ENCODE results near the gene ZDHHC11B. TPM values are rescaled to one million over a fixed set of nuclear protein-coding genes. Genes with fewer than 3 reads are reported as not detected.
A peak's percentile ranks its signal among the peaks of the same experiment; 100 is the strongest.
"Not testable (repeated sequence)": the region's sequence is repeated elsewhere in the genome, so short reads cannot be mapped to it uniquely, and the experiment has no call there.

ZDHHC11B gene
- total and polyA plus RNA-seq, 5 donors = 6.6 to 49.2 (median 22.2) TPM

DNA sequence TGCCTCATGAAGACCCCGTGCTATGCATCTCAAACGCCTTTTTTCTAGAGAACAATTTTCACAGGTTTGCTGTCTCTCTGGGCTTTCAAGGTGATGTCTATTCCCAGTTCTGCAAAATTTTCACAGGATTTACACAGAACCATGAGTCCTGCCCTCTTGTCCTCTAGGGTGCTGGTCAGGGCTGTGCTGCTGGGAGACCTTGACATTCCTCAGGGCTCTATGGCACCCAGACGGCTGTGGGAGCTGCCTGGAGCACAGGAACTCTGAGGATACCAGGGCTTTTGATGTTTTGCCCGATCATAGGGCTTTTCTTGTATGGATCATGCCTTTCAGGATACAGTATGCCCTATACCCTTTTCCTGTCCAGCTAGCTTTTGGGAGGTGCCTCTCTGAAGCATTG lies 68.9 kb downstream of the ZDHHC11B start:
- WGBS = 91% methylated on average over 4 of the region's 4 CpGs
- intact Hi-C loops (cut with DNase I); H3K4me1 ChIP-seq (ENCODE audit: control insufficient read depth, insufficient read depth, low read length); DNase-seq; H3K4me3 ChIP-seq (ENCODE audit: low read length); H3K27ac ChIP-seq (ENCODE audit: low read length); H3K27me3 ChIP-seq (ENCODE audit: control insufficient read depth, insufficient read depth); H3K9me3 ChIP-seq (ENCODE audit: control insufficient read depth, low read length): not testable (repeated sequence)
- peak in 1 of 2 donors; percentile 25 for ATAC-seq

DNA sequence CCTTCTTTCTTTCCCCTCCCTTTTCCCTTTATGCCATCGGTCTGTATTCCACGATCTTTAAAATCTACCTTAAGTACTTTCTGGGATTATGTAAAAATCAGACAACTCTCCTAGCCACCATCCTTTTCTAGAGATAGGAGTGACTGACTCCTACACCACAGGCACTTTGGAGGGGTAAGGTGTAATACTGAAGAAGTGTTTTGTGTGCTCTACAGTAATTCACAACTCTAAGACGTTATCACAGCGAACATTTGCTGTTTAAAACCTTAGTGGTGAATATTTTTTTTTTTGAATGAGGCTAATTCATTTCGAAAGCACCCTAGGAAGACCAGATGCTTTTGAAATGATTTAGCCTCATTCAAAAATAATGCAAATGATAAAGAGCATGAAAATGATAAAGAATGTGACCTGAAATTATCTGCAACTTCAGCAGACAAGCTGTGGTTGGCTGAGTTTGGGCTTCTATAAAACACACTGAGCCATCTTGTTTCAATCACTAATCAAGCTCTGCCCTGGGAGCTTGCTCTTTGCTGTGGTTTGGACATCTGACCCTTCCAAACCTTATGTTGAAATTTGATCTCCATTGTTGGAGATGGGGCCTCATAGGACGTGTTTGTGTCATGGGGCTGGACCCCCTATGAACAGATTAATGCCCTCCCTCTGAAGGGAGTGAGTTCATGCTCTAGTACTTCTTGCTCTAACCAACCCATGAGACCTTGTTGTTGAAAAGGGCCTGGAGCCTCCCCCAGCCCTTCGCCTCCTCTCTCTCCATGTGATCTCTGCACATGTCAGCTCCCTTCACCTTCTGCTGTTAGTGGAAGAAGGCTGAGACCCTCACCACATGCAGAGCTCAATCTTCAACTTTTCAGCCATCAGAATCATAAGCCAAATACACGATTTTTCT lies 70.1 kb downstream of the ZDHHC11B start:
- WGBS = 56% methylated on average over 5 of the region's 8 CpGs
- H3K4me1 ChIP-seq (ENCODE audit: control insufficient read depth, insufficient read depth, low read length); ATAC-seq; H3K27me3 ChIP-seq (ENCODE audit: control insufficient read depth, insufficient read depth); H3K27ac ChIP-seq (ENCODE audit: low read length); H3K9me3 ChIP-seq (ENCODE audit: control insufficient read depth, low read length); DNase-seq; H3K4me3 ChIP-seq (ENCODE audit: low read length): not testable (repeated sequence)
- intact Hi-C loops (cut with DNase I) = loop anchor here in 1 of 4 donors (5.0 kb wide), 1 partner anchor 83 kb away; no protein-coding TSS in a partner anchor

DNA sequence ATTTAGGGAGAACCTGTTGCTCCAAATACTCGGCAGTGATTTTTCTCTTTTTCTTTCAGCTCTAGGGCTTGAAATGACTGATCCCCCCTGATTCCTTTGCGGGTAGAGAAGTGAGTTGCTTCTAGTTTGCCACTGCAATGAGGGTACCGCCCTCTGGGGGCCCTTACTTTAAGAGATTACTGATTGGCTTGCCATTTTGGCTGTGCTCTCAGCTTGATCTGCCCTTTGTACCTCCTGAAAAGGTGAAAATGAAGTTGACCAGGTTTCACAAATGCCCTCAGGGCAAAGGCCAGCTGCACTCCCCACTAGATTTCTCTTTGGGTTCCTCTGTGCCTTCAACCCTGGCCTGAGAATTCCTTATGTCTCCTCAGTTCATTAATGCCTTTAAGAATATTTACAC lies 70.8 kb downstream of the ZDHHC11B start:
- H3K4me1 ChIP-seq (ENCODE audit: control insufficient read depth, insufficient read depth, low read length); H3K9me3 ChIP-seq (ENCODE audit: control insufficient read depth, low read length); H3K27ac ChIP-seq (ENCODE audit: low read length); ATAC-seq; DNase-seq; H3K27me3 ChIP-seq (ENCODE audit: control insufficient read depth, insufficient read depth); H3K4me3 ChIP-seq (ENCODE audit: low read length): not testable (repeated sequence)
- intact Hi-C loops (cut with DNase I) = loop anchor here in 1 of 4 donors (5.0 kb wide), 1 partner anchor 84 kb away; no protein-coding TSS in a partner anchor
- 64% methylated on average over 2 of the region's 3 CpGs for WGBS

DNA sequence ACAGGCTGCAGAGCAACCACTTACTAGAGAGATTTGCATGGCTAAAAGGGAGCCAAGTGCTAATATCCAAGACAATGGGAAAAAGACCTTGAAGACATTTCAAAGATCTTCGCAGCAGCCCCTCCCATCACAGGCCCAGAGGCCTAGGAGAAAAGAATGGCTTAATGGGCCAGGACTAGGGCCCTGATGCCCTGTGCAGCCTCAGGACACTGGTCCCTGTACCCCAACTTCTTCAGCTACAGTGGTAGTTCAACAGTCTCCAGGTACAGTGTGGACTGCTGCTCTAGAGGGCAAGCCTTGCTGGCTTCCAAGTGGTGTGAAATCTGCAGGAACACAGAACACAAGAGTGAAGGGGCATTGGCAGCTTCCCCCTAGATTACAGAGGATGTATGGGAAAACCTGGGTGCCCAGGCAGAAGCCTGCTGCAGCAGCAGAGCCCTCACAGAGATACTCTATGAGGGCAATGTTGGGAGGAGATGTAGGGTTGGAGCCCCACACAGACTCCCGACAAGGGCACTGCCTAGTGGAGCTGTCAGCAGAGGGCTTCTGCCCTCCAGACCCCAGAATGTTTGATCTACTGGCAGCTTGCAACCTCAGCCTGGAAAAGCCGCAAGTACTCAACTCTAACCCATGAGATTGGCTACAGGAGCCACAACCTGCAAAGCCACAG lies 75.5 kb downstream of the ZDHHC11B start:
- ATAC-seq = peak in 1 of 2 donors; percentile 73
- WGBS = 92% methylated on average over 3 of the region's 3 CpGs
- intact Hi-C loops (cut with DNase I); H3K9me3 ChIP-seq (ENCODE audit: control insufficient read depth, low read length); H3K27me3 ChIP-seq (ENCODE audit: control insufficient read depth, insufficient read depth); H3K4me3 ChIP-seq (ENCODE audit: low read length); H3K27ac ChIP-seq (ENCODE audit: low read length); DNase-seq; H3K4me1 ChIP-seq (ENCODE audit: control insufficient read depth, insufficient read depth, low read length): not testable (repeated sequence)

DNA sequence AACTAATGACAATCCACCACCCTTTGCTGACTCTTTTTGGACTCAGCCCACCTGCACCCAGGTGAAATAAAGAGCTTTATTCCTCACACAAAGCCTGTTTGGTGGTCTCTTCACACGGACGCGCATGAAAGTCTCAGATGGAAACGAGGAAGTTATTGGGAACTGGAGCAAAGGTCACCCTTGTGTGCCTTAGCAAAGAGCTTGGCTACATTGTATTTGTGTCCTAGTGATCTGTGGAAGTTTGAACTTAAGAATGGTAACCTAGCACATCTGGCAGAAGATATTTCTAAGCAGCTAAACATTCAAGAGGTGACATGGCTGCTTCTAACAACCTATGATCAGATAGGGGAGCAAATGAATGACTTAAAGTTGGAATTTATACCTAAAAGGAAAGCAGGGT lies 76.2 kb downstream of the ZDHHC11B start:
- ATAC-seq = peak in 1 of 2 donors; percentile 15
- H3K27ac ChIP-seq (ENCODE audit: low read length); H3K9me3 ChIP-seq (ENCODE audit: control insufficient read depth, low read length); H3K4me1 ChIP-seq (ENCODE audit: control insufficient read depth, insufficient read depth, low read length); intact Hi-C loops (cut with DNase I); H3K27me3 ChIP-seq (ENCODE audit: control insufficient read depth, insufficient read depth); H3K4me3 ChIP-seq (ENCODE audit: low read length); DNase-seq: not testable (repeated sequence)
- 88% methylated on average over 4 of the region's 4 CpGs for WGBS

DNA sequence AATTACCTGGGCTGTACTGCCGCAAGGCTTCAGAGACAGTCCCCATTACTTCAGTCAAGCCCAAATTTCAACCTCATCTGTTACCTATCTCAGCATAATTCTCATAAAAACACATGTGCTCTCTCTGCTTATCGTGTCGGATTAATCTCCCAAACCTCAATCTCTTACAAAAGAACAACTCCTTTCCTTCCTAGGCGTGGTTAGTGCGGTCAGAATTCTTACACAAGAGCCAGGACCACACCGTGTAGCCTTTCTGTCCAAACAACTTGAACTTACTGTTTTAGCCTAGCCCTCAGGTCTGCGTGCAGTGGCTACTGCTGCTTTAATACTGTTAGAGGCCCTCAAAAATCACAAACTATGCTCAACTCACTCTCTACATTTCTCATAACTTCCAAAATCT lies 78.4 kb downstream of the ZDHHC11B start:
- DNase-seq; H3K4me3 ChIP-seq (ENCODE audit: low read length); H3K4me1 ChIP-seq (ENCODE audit: control insufficient read depth, insufficient read depth, low read length); ATAC-seq; H3K27me3 ChIP-seq (ENCODE audit: control insufficient read depth, insufficient read depth); intact Hi-C loops (cut with DNase I); H3K9me3 ChIP-seq (ENCODE audit: control insufficient read depth, low read length); H3K27ac ChIP-seq (ENCODE audit: low read length): not testable (repeated sequence)
- WGBS = 74% methylated on average over 7 of the region's 7 CpGs

DNA sequence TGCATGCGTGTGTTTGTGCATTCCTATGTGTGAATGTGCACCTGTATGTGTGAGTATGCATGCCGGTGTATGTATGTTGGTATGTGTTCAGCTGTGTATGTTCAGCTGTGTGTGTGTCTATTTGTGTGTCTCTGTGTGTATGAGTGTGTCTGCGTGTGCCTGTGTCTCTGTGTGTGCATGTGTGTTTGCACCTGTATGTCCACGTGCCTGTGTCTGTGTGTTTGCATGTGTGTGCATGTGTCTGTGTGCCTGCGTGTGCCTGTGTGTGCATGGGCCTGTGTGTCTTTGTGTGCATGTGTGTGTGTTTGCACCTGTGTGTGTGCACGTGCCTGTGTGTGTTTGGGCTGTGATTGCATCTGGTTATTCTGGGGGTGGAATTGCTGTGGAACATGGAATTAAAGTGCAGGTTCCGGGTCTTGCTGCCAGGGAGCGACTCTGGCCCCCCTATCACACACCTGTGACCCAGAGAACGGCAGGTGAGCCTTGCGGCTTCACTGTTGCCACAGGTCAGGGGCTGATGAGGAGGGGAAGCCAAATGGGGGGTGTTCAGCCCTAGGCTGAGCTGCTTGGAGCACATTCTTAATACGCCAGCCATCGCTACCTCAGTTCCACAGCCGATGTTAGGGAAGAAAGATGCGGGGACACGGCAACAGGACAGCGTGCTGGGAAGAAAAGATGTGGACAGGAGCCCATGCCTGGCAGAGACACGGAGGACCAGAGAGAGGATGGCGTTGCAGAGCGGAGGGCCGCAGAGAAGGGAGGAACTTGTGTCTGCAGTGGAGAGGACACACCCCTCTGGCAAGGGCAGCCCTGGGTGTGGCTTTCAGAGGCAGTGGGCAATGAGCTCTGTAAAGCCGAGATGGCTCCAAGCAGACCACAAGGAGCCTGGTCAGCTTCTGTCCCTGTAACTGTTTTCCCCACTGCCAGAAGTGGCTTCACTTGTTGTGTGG lies 87.5 kb downstream of the ZDHHC11B start:
- intact Hi-C loops (cut with DNase I) = loop anchor here in 2 of 4 donors (5.0 to 10.0 kb wide), 2 partner anchors 88 to 90 kb away; partner anchors contain the start of gene ZDHHC11B (in 1 of the 2)
- H3K4me1 ChIP-seq (ENCODE audit: control insufficient read depth, insufficient read depth, low read length); H3K27ac ChIP-seq (ENCODE audit: low read length); H3K9me3 ChIP-seq (ENCODE audit: control insufficient read depth, low read length); H3K27me3 ChIP-seq (ENCODE audit: control insufficient read depth, insufficient read depth); ATAC-seq; H3K4me3 ChIP-seq (ENCODE audit: low read length): not testable (repeated sequence)
- 82% methylated on average over 16 of the region's 21 CpGs for WGBS
- DNase-seq = peak in 2 of 3 donors; percentile 54 to 68

DNA sequence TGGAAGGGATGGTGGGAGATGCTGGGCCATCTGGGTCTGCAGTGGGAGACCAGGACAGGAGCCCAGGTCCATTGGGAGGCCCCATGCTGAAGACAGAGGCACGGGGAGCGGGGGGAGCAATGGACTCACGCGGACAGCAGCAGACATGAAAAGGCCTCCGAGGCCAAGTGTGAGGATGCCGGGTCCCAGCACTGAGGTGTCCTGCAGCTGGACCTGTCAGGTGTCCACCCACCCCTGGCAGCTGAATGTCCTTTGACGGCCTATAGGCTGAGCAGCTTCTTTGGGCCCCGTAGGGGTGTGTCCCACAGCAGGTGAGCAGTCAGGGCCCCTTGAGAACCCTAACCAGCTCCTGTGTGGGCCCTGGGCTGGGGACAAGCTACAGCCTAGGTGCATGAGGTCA lies 88.3 kb downstream of the ZDHHC11B start:
- ATAC-seq; H3K9me3 ChIP-seq (ENCODE audit: control insufficient read depth, low read length); H3K27ac ChIP-seq (ENCODE audit: low read length); H3K4me3 ChIP-seq (ENCODE audit: low read length); H3K4me1 ChIP-seq (ENCODE audit: control insufficient read depth, insufficient read depth, low read length); H3K27me3 ChIP-seq (ENCODE audit: control insufficient read depth, insufficient read depth): not testable (repeated sequence)
- 83% methylated on average over 5 of the region's 8 CpGs for WGBS
- DNase-seq = peak in 2 of 3 donors; percentile 12 to 32
- intact Hi-C loops (cut with DNase I) = loop anchor here in 2 of 4 donors (5.0 to 10.0 kb wide), 2 partner anchors 89 to 91 kb away; partner anchors contain the start of gene ZDHHC11B (in 1 of the 2)

DNA sequence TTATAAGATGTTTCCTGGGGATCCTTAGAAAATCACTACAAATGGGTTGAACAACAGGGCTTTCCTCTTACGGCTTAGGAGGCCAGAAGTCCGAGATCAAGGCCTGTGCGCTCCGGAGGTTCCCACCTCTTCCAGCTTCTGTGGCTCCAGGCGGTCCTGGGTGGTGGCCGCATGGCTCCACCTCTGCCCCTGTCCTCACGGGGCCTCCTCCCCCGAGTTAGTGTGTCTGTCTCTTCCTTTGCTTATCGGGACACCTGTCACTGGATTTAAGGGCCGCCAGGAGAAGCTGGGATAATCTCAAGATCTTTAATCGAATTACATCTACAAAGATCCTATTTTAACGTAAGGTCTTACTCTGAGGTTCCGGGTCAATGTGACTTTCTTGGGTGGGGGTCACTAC lies 89.1 kb downstream of the ZDHHC11B start:
- intact Hi-C loops (cut with DNase I) = loop anchor here in 2 of 4 donors (5.0 to 10.0 kb wide), 2 partner anchors 89 to 92 kb away; partner anchors contain the start of gene ZDHHC11B (in 1 of the 2)
- peak in 2 of 3 donors; percentile 6 to 8 for DNase-seq

DNA sequence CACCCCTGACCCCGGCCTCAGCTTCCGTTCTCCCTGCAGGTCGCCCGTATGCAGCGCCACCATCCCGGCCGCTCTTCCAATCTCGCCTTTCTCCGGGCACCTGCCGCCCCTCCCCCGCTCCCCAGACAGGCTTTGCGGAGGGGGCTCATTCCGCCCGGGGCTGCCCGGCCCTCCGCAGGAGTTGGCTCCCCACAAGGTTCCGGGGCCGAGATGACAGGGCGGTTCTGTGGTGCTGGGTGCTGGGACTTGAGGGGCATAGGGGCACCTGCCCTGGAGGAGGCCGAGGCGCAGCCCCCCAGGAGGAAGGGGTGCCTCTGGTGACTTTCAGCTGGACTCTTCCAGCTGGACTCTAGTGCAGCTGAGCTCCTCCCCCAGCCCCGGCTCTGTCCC lies 90.5 kb downstream of the ZDHHC11B start:
- intact Hi-C loops (cut with DNase I) = loop anchor here in 1 of 4 donors (10.0 kb wide), 1 partner anchor 91 kb away; the partner anchor contains the start of gene ZDHHC11B
- H3K27ac ChIP-seq (ENCODE audit: low read length); H3K9me3 ChIP-seq (ENCODE audit: control insufficient read depth, low read length); H3K27me3 ChIP-seq (ENCODE audit: control insufficient read depth, insufficient read depth); H3K4me1 ChIP-seq (ENCODE audit: control insufficient read depth, insufficient read depth, low read length); H3K4me3 ChIP-seq (ENCODE audit: low read length): not testable (repeated sequence)
- ATAC-seq = peak; percentile 0 to 8
- WGBS = 5% methylated on average over 12 of the region's 22 CpGs
- DNase-seq = peak; percentile 28 to 60 (median 58)

More for the DNA sequence above, 89.1 kb downstream of the ZDHHC11B start:
- H3K27me3 ChIP-seq (ENCODE audit: control insufficient read depth, insufficient read depth); H3K4me3 ChIP-seq (ENCODE audit: low read length); H3K27ac ChIP-seq (ENCODE audit: low read length); ATAC-seq; H3K9me3 ChIP-seq (ENCODE audit: control insufficient read depth, low read length); H3K4me1 ChIP-seq (ENCODE audit: control insufficient read depth, insufficient read depth, low read length): not testable (repeated sequence)
- WGBS = 91% methylated on average over 9 of the region's 13 CpGs

Measured in right cardiac atrium (tissue), 5 donors.